Stimulated activated CD8-positive, alpha-beta memory T cell treated with anti-CD3 and anti-CD28 coated beads, Interleukin-15, amount 100 ng/mL, for 4 hours (primary cell): ENCODE data around the gene ELFN2.
"Not testable (repeated sequence)": the region's sequence is repeated elsewhere in the genome, so short reads cannot be mapped to it uniquely, and the experiment has no call there.

ENCODE experiments used
- DNase-seq, 2 donors: peaks; one replicate each; pipeline ENCODE4 v3.0.0-alpha.2; 2020; ENCODE audit warnings: low read depth in 2 of 2

Gene ELFN2

GRCh38 chr22:37427135-37427710 lies at the start of gene ELFN2:
TSS of gene ELFN2 (minus strand) at chr22:37427479. CDS start at chr22:37375534, 51,945 bp downstream.
- no peak for DNase-seq

DNA sequence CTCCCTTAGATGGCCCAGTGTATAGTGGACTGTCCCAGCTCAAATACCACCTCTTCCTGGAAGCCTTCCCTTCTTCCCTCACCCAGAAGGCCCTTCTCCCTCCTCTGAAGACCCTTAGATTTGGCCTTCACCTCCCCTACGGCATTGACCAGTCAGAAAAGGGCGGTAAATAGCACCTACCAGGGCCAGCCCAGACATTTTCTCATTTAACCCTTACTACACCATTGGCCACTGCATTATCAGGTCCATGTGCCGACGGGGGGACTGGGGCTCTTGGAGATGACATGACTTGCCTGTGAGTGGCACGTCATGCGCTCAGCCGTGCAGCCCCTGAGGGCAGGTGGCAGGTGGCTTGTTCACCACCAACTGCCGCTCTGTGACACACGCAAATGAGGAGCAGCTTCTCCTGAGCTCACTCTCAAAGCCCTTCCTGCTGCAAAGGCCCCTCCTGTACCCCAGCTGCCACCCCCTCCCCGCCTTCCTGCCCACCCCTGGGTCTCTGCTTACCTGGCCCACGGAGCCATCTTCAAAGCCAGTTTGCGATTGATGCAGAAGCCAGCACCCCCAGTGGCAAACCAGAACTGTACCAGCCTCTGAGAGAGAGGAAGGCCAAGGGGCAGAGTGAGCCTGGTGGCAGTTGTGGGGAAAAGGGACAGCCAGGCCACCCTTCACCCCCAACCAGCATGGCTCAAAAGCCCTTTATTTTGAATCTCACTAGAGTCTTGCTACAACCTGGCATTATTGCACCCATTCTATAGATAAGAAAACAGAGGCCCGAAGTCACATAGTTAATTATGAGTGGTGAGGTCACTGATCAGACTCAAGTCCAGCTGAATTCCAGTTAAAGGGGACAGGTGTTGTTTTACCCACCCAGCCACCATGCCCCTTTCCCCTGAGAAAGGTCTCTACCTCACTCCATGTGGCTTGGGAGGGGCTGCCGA lies 49.4 kb upstream of the ELFN2 start:
- DNase-seq = no peak

- no peak for DNase-seq
Measured at GRCh38 chr22:37474447-37475090, 47.3 kb upstream of the ELFN2 start.

GRCh38 chr22:37473437-37473946 lies 46.2 kb upstream of the ELFN2 start:
- no peak for DNase-seq

- no peak for DNase-seq
Measured at GRCh38 chr22:37472418-37473006, 45.2 kb upstream of the ELFN2 start.

GRCh38 chr22:37471727-37472417 lies 44.6 kb upstream of the ELFN2 start:
- DNase-seq = no peak

DNA sequence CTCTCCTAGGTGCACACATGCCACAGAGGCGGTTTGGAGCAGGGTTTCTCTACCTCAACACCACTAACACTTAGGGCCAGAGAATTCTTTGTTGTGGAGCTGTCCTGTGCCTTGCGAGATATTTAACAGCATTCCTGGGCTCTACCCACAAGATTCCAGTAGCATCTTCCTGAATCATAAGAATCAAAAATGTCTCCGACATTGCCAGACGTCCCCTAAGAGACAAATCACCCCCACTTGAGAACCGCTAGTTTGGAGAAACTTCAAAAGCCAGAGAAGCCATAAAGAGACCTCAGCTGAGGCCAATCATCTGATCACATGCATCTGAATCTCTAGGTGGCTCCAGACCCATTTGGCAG lies 42.8 kb upstream of the ELFN2 start:
- DNase-seq = no peak

GRCh38 chr22:37469416-37470086 lies 42.3 kb upstream of the ELFN2 start:
- no peak for DNase-seq

DNA sequence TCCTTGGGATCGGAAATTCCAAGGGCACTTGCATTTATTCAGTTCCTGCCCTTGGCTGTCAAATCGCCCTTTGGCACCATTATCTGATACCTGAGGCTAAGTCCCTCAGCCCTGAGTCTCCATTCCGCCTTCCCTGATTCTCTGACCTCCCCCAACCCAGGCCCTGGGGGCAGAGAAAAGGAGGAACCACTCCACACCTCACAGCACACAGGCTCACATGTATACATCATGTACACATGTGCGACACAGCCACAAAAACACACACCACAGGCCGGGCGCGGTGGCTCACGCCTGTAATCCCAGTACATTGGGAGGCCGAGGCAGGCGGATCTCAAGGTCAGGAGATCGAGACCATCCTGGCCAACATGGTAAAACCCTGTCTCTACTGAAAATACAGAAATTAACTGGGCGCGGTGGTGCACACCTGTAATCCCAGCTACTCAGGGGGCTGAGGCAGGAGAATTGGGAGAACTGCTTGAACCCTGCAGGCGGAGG lies 41.0 kb upstream of the ELFN2 start:
- DNase-seq = not testable (repeated sequence)

DNA sequence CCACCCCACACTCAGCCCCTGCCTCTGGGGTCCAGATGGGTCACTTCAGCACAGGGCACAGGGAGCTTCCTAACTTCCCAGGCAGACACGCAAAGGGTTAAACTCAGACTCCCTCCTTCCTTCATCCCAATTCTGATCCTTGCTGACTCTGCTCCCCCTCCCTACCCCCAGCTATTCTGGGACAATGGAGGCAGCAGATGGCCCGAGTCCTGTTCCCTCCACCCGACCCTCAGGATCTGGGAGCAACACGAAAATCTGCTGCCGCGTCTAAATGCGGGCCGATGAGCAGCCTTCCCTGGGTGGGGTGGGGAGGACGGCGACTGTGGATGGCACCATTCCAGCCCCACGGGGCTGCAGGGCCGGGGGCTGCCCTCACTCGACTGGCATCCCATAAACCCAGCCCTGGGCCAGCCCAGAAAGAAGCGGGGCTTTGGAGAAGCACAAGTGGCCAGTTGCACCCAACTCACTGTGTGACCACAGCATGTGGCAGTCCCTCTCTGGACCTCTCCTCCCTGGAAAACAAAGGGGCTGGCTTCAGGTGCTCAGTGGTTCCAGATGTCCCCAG lies 40.2 kb upstream of the ELFN2 start:
- DNase-seq = no peak

DNA sequence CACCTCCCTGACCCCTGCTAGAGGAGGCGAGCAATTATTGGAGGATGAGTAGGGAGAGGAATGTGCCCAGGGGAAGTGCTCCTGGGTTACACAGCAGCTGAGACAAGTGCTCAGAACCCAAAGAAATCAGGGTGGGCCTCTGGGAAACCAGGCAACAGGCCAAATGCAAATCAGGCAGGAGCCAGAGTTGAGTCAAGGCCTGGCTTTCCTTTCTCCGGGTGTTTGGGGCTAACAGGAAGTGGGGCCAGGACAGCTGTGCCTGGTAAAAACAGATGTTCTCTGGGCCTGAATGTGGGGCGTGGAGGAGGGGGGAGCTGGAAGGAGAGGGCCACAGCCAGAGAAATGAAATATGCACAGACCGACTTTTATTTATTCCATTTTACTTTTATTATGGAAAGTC lies 36.9 kb upstream of the ELFN2 start:
- no peak for DNase-seq

- no peak for DNase-seq
Measured at GRCh38 chr22:37462983-37463382, 35.7 kb upstream of the ELFN2 start.

DNA sequence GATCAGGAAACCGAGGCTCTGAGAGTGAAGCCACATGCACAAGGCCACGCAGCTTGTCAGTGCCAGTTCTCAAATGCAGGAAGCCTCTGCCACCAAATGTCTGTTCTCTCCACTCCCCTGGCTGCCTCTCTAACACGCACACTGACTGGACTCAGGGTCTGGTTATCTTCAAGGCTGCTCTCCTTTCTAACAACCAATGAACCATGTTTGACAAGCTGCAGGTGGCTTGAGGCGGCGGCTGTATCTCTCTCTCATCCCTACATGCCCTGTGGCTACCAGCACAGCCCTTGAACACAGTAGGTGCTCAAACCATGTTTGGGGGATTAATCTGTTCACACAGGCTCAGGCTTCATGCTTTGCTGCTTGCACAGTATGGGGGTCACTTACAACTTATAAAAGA lies 35.2 kb upstream of the ELFN2 start:
- DNase-seq = no peak

DNA sequence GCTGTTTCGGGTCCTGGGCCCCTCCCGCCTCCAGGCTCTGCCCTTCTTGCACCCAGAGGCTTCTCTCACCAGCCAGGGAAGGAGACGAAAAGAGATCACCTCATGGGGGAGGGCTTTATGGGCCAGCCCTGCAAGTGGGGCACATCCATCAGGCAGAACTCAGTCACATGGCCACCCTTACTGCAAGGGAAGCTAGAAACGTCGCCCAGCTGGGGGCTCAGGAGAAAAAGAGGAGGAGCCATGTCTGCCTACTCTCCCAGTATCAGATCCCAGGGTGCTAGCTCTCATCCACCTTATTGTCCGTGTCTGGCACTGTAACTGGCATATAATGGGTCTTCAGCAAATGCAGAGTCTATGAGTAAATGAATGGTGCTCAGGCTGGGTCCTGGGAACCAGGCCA lies 34.7 kb upstream of the ELFN2 start:
- no peak for DNase-seq

- no peak for DNase-seq
Measured at GRCh38 chr22:37460684-37461083, 33.4 kb upstream of the ELFN2 start.

- DNase-seq = no peak
Measured at GRCh38 chr22:37459206-37459605, 31.9 kb upstream of the ELFN2 start.

- peak; percentile 45 to 52 for DNase-seq
Measured at GRCh38 chr22:37457093-37457893, 30.0 kb upstream of the ELFN2 start.

DNA sequence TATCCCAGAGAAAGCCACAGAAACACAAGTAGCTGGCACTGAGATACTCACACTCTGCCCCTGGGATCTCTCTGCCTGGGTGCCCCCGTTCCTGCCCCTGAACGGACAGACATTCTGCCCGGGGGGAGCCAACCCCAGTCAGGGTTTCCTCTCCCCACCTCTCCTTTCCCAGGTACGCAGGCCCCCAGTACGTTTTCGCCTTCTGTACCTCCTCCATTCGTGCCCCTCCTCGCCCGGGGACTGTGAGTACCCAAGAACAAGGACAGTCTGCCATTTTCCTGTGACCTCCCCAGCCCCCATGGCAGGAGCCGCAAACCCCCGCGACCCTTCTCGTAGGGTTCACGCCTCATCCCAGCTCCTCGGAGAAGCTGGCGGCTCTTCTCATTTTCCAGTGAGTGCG lies 29.1 kb upstream of the ELFN2 start:
- no peak for DNase-seq

DNA sequence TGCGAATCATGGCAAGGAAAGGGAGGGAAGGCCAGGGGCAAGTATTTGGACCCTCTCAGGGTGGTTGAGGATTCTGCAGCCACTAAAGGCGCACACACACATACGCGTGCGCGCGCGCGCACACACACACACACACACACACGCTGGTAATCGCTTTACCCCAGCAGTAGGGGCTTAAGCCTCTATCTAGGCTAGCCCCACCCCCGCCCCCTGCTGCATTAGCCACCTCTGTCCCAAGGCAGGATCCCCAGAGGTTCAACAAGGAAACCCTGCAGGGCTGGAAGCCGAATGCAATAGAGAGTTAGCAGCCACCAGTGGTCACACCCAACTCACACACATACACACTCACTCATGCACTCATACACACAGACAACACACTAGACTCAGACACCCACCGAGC lies 28.6 kb upstream of the ELFN2 start:
- no peak for DNase-seq
